SIG-M5 treated with dmso at 0.1 percent for 504 hours (cell line): Measurements from ENCODE around the gene PUS10.

Experiments
- DNase-seq: peaks from one replicate; lab custom pipeline; 2025; ENCODE audit not compliant: unreplicated experiment; lab: John Stamatoyannopoulos, UW

PUS10 gene

GRCh38 chr2:60973705-60974104, 44.4 kb downstream of the PUS10 start:
- DNase-seq = no peak

GRCh38 chr2:60972889-60973656, 45.0 kb downstream of the PUS10 start:
- DNase-seq = no peak

DNA sequence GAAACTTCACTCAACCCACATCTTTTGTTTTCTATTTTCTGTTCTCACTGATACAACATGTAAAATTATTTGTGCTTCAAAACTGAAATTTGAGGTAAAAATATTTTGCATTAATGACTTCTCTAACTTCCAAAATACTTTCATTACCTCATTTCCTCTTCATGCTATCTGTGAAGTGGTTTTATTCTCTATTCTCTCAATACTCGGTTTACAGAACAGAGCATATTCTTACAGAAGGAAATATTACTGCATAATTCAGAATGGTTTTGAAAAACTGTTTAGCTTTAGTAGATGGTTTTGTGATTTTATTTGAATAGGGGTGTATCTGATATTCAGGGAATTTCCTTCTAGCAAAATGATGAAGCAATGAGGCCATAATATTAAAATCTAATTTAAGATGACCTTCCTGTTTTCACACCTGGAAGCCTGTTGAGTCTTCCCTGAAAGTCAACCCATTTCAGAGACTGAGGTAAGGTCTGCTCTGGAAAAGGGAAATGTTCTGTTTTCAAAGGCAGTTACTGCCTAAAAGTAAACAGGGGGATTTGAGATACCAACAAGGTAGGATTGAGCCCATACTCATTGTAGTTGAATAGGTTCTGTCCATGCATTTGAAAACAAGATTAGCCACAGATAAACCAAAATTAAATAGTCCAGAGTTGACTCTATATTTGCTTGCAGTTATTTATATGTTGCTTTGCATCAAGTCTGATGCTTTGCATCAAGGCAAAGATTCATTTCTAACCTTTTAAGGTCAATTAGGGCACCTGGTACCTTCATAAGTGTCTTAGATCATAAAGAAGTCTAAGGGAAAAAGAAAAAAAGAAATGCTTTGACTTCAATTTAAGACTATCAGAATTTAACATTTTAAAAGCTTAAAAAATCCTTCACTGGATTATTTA, 51.3 kb downstream of the PUS10 start:
- DNase-seq = no peak

GRCh38 chr2:60965499-60965785, 52.6 kb downstream of the PUS10 start:
- DNase-seq = no peak

- DNase-seq = no peak
Measured at GRCh38 chr2:60964651-60965498, 53.2 kb downstream of the PUS10 start.

DNA sequence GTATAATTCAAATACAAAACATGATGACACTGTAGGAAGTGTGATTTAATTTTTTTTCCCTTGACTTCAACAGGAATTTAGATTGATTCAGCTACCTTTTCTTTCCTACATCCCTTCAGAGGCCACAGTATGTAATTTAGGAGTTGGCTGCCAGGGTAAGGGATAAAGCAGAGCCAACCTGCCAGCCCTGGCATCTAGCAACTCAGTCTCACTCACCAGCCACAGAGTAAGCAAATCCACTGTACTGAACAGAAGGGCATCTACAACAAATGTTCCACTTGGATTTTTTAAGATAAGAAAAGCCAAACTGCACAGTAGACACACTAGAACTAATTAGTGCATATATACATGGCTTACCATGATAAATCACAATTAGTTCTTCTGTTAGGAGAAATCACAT, 54.9 kb downstream of the PUS10 start:
- DNase-seq = no peak

DNA sequence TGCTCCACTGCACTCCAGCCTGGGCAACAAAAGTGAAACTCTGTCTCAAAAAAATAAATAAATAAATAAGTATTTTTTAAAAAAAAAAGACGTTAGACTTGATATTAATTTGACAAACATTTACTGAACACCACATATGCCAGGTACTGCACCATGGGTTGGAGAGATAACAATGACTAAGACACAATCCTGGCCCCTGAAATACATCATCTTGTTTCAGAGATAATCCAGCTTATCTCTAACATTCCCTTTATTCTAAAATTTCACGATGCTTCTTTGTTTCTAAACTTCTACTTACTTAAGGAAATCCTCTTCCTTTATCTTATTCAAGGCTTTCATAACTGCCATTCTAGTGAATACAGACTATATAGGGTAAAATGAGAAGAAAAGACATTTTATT, 55.5 kb downstream of the PUS10 start:
- DNase-seq = no peak

- peak; percentile 73 for DNase-seq
Measured at GRCh38 chr2:60961457-60961856, 56.6 kb downstream of the PUS10 start.

DNA sequence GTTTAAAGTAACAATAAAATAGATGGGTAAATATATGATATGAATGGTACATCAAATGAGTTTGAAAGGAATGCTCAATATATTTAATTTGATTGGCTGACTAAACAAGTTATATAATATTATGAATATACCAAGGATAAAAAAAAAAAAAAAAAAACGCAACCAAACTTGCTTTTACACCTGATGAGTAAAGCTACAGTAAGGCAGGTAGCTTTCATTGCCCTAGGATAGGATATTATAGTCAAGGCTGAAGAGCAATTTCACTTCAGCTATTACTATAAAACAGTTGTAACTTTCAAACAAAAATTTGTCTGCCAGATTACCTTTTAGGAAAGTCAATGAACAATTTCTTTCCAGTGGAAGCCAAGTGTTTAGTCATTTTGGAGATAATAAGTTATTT, 57.3 kb downstream of the PUS10 start:
- DNase-seq = no peak

DNA sequence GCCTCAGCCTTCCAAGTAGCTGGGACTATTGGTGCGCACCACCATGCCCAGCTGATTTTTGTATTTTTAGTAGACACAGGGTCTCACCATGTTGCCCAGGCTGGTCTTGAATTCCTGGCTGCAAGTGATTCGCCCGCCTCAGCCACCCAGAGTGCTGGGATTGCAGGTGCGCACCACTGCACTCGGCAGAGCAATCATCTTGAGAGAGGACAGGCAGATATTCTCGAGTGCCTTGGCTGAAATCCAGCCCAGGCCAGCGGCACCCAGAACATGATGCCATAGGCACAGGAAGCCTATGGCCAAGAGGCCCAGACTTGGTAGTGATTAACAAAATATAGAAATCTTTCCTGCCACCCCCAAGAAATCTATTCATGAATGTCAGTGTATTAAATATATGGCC, 58.6 kb downstream of the PUS10 start:
- DNase-seq = no peak

- DNase-seq = no peak
Measured at GRCh38 chr2:60958800-60959199, 59.3 kb downstream of the PUS10 start.

- no peak for DNase-seq
Measured at GRCh38 chr2:60958361-60958760, 59.7 kb downstream of the PUS10 start.

DNA sequence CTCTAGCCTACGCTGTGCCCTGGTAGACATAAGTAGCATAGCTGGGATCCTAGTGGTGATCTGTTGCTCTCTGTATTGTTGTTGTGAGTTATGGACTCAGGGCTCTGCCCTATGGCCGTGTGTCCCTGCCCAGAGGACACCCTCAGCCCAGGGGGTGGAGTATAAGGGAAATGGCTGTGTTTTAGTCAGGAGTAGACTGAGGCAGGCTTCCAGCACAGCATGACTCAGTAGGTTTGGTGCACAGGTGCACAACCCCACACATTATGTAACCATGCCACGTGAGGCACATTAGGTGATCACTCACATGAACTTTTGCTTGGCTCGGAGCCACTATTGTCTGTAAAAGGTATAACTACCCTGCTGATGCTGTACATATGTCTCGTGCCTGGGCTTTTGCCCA, 60.4 kb downstream of the PUS10 start:
- DNase-seq = no peak

DNA sequence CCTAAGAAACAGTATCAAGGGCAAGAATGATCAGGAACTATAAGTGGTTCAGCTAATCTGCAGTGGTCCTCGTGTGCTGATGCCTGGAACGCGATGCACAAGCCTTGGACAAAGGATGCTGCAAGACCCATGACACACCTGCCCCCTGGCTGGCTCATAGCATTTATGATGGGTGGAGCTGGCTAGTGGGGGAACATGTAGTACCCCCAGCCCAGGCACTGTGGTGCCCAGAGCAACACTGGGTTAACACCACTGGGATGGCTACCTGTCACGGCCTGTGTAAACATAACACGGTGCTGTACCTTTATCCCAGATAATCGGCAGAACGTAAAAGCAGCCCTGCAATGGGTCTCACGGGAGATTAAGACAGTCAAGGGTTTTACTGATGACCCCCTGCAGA, 60.8 kb downstream of the PUS10 start:
- DNase-seq = no peak

GRCh38 chr2:60954139-60954538, 63.9 kb downstream of the PUS10 start:
- DNase-seq = no peak

DNA sequence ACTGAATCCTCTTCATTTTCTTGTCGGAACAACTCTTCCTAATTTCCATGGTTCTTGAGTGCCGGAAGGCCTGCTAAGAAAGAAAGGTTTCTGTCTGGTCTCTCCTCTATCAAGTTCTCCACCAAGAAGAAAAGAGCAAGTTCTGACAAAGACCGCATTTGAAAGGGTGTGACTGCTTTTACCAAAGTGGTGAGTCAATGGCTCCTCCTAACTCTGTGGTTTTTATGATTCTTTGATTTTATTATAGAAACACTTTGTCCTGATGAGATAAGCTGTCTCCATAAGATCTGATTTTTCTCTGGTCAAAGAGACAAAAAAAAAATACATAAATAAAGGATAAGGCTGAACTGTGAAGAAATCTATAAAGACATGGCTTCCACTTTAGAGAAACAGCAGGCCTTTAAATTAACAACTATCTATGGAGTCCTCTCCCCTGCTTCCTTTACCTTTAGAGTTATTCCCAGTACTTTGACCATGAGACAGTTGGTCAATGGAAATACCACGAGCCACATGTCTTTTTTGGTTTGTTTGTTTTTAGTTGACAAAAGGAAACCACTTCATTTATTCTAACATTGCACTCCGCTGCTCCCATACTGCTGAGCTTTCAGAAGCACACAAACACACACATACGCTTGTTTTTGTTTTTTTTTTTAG, 69.0 kb downstream of the PUS10 start:
- DNase-seq = no peak

- DNase-seq = no peak
Measured at GRCh38 chr2:60948161-60948560, 69.9 kb downstream of the PUS10 start.

- no peak for DNase-seq
Measured at GRCh38 chr2:60947056-60947455, 71.0 kb downstream of the PUS10 start.

DNA sequence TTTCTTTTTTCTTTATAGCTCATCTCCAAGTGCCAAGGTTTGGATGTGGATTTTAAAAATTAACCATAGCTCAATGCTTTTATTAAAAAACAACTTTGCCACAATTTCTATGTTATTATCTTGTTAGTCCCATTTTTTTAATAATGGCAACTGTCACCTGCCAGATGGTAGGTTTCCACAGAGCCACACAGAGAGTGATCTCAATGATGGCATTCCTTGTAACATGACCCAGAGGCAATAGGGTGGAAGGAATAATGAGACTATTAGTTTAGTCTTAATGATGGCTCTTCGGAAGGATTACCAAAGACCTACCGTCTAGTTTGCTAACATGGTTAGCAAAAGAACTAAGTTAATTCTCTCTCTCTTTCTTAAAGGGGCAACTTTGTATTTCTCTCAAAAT, 72.7 kb downstream of the PUS10 start:
- DNase-seq = no peak

DNA sequence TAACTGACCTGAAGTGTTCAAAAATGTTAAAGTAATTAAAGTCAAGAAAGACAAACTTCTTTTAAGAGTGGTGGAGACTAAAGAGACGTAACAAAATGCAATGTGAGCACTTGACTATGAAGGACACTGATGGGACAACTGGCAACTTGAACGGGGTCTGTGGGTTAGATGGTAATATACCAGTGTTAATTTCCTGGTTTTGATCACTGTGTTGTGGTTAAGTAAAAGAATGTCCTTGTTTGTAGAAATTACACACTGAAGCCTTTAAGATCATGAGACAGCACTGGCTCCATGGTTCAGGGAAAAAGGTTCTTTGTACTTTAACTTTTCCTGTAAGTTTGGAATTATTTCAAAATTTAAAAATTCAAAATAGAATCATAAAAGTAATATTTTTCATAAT, 78.4 kb downstream of the PUS10 start:
- DNase-seq = no peak

DNA sequence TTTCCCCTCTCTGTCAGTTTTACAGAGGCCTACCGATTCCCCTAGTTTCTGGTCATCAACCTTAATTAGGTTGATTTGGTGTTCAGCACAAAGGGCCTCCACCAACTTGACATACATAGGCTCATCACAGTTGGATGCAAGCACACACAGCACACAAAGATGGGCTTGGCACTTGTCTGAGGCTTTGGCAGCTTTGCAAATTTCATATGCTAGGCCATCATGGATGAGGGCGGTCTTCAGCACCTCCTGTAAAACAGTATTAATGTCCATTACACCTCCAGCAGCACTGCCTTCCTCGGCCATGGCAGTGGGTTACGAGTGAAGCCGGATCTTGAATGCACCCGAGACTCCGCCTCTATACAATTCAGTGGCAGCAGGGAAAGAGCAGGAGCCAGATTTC, 79.8 kb downstream of the PUS10 start:
- no peak for DNase-seq
